Measurements from ENCODE around the gene PCDHGA7. TPM values are rescaled to one million over a fixed set of nuclear protein-coding genes. Genes with fewer than 3 reads are reported as not detected.

PCDHGA7 gene
- total RNA-seq, 2 experiments from 2014 or later = not detected

GRCh38 chr5:141434006-141434405, 51.5 kb downstream of the PCDHGA7 start:
- TF ChIP-seq, protein P1, sequence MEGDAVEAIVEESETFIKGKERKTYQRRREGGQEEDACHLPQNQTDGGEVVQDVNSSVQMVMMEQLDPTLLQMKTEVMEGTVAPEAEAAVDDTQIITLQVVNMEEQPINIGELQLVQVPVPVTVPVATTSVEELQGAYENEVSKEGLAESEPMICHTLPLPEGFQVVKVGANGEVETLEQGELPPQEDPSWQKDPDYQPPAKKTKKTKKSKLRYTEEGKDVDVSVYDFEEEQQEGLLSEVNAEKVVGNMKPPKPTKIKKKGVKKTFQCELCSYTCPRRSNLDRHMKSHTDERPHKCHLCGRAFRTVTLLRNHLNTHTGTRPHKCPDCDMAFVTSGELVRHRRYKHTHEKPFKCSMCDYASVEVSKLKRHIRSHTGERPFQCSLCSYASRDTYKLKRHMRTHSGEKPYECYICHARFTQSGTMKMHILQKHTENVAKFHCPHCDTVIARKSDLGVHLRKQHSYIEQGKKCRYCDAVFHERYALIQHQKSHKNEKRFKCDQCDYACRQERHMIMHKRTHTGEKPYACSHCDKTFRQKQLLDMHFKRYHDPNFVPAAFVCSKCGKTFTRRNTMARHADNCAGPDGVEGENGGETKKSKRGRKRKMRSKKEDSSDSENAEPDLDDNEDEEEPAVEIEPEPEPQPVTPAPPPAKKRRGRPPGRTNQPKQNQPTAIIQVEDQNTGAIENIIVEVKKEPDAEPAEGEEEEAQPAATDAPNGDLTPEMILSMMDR (IDR thresholded peaks at IDR 0.05) = no peak
- DNase-seq = no peak
- CTCF ChIA-PET = no interaction called here
- ATAC-seq (ENCODE audit: poor library complexity) = no peak
- no peak overlapping the region for H3K4me3 ChIP-seq (ENCODE audit: low read length)
- Mint-ChIP-seq H3K27ac (no peak overlapping the region), H3K4me3 (no peak overlapping the region), H3K4me1 (ENCODE audit: low read depth) (peaks cover 8% of the 10 kb centered on the region), H3K36me3 (ENCODE audit: low read depth) (peaks cover 21% of the 10 kb centered on the region), H3K27me3 (peaks cover 78% of the 10 kb centered on the region), H3K9me3 (peaks cover 19% of the 10 kb centered on the region)
- H3K27ac ChIP-seq (ENCODE audit: low read depth in 1 of 2, low read length in 2 of 2) = no peak overlapping the region
- H3K27me3 ChIP-seq (ENCODE audit: control insufficient read depth in 1 of 2, insufficient read depth in 2 of 2, low read length in 2 of 2) = peaks cover 34 to 42% of the 10 kb centered on the region in 2 experiments
- peaks cover 6% of the 10 kb centered on the region for H3K4me1 ChIP-seq (ENCODE audit: insufficient read depth, low read length)
- intact Hi-C loops (cut with DNase I, micrococcal nuclease) = no loop called here
- POLR2A ChIA-PET = no interaction called here
- H3K36me3 ChIP-seq (ENCODE audit: insufficient read depth, low read length) = no peaks in the 10 kb centered on the region
- H3K9me3 ChIP-seq (ENCODE audit: control insufficient read depth in 1 of 2, insufficient read depth in 1 of 2, low read length in 2 of 2) = peaks cover 23 to 34% of the 10 kb centered on the region in 2 experiments

Other genes starting within 250 kb of the PCDHGA7 start
- gene PCDHB5, start 247.5 kb upstream of the PCDHGA7 start, total RNA-seq = under 1 TPM in 1 of 2 experiments, not detected in 1; 0.08 TPM
- gene PCDHB6, start 232.7 kb upstream of the PCDHGA7 start, total RNA-seq = not detected
- gene PCDHB7, start 210.1 kb upstream of the PCDHGA7 start, total RNA-seq = not detected
- gene PCDHB8, start 205.0 kb upstream of the PCDHGA7 start, total RNA-seq = not detected
- gene PCDHB16, start 200.4 kb upstream of the PCDHGA7 start, total RNA-seq = not detected
- gene PCDHB9, start 195.6 kb upstream of the PCDHGA7 start, total RNA-seq = not detected
- gene PCDHB10, start 190.4 kb upstream of the PCDHGA7 start, total RNA-seq = not detected
- not detected for gene PCDHB11, start 183.1 kb upstream of the PCDHGA7 start, total RNA-seq
- not detected for gene PCDHB12, start 174.0 kb upstream of the PCDHGA7 start, total RNA-seq
- gene PCDHB13, start 168.8 kb upstream of the PCDHGA7 start, total RNA-seq = not detected
- gene PCDHB14, start 159.4 kb upstream of the PCDHGA7 start, total RNA-seq = not detected
- not detected for gene PCDHB15, start 137.3 kb upstream of the PCDHGA7 start, total RNA-seq
- gene SLC25A2, start 78.7 kb upstream of the PCDHGA7 start, total RNA-seq = under 1 TPM in 1 of 2 experiments, not detected in 1; 0.22 TPM
- 10 to 100 TPM; 80.5 TPM for gene TAF7, start 62.0 kb upstream of the PCDHGA7 start, total RNA-seq
- gene PCDHGA1, start 52.2 kb upstream of the PCDHGA7 start, total RNA-seq = not detected
- gene PCDHGA2, start 44.0 kb upstream of the PCDHGA7 start, total RNA-seq = not detected
- gene PCDHGA3, start 38.9 kb upstream of the PCDHGA7 start, total RNA-seq = not detected
- under 1 TPM in 1 of 2 experiments, not detected in 1; 0.05 TPM for gene PCDHGB1, start 32.6 kb upstream of the PCDHGA7 start, total RNA-seq
- under 1 TPM; 0.08 TPM for gene PCDHGA4, start 27.7 kb upstream of the PCDHGA7 start, total RNA-seq
- under 1 TPM; 0.19 to 0.20 TPM for gene PCDHGB2, start 22.7 kb upstream of the PCDHGA7 start, total RNA-seq
- gene PCDHGA5, start 18.6 kb upstream of the PCDHGA7 start, total RNA-seq = under 1 TPM in 1 of 2 experiments, not detected in 1; 0.08 TPM
- under 1 TPM; 0.11 to 0.28 TPM for gene PCDHGB3, start 12.5 kb upstream of the PCDHGA7 start, total RNA-seq
- gene PCDHGA6, start 8.9 kb upstream of the PCDHGA7 start, total RNA-seq = under 1 TPM in 1 of 2 experiments, not detected in 1; 0.11 TPM
- not detected for gene PCDHGB4, start 5.0 kb downstream of the PCDHGA7 start, total RNA-seq
- not detected for gene PCDHGA8, start 9.9 kb downstream of the PCDHGA7 start, total RNA-seq
- gene PCDHGB5, start 15.2 kb downstream of the PCDHGA7 start, total RNA-seq = under 1 TPM; 0.14 to 0.20 TPM
- not detected for gene PCDHGA9, start 20.0 kb downstream of the PCDHGA7 start, total RNA-seq
- gene PCDHGB6, start 25.3 kb downstream of the PCDHGA7 start, total RNA-seq = under 1 TPM in 1 of 2 experiments, not detected in 1; 0.06 TPM
- under 1 TPM in 1 of 2 experiments, not detected in 1; 0.08 TPM for gene PCDHGA10, start 30.2 kb downstream of the PCDHGA7 start, total RNA-seq
- not detected for gene PCDHGB7, start 34.9 kb downstream of the PCDHGA7 start, total RNA-seq
- not detected for gene PCDHGA11, start 38.3 kb downstream of the PCDHGA7 start, total RNA-seq
- gene PCDHGA12, start 47.8 kb downstream of the PCDHGA7 start, total RNA-seq = not detected
- not detected for gene PCDHGC3, start 93.2 kb downstream of the PCDHGA7 start, total RNA-seq
- not detected for gene PCDHGC4, start 102.3 kb downstream of the PCDHGA7 start, total RNA-seq
- gene PCDHGC5, start 106.3 kb downstream of the PCDHGA7 start, total RNA-seq = not detected
- gene DIAPH1, start 236.3 kb downstream of the PCDHGA7 start, total RNA-seq = 100 to 1,000 TPM; 159 to 161 TPM